HCEC 1CT (cell line): ENCODE measurements around the gene HUNK.
"Not testable (repeated sequence)": the region's sequence is repeated elsewhere in the genome, so short reads cannot be mapped to it uniquely, and the experiment has no call there.

Source experiments
- DNase-seq: peaks from one replicate; pipeline ENCODE4 v3.0.0-alpha.2; 2017

The HUNK gene

GRCh38 chr21:31871371-31871770, 1.4 kb upstream of the HUNK start:
- not testable (repeated sequence) for DNase-seq

- no peak for DNase-seq
Measured at GRCh38 chr21:31872072-31872451, 758 bp upstream of the HUNK start.

- no peak for DNase-seq
Measured at GRCh38 chr21:31873275-31873695, 465 bp downstream of the HUNK start.

GRCh38 chr21:31873696-31874599, 1.1 kb downstream of the HUNK start:
- no peak for DNase-seq

- no peak for DNase-seq
Measured at GRCh38 chr21:31874812-31875212, 2.0 kb downstream of the HUNK start.

- no peak for DNase-seq
Measured at GRCh38 chr21:31875496-31876015, 2.7 kb downstream of the HUNK start.

GRCh38 chr21:31877463-31877957, 4.7 kb downstream of the HUNK start:
- DNase-seq = no peak

- no peak for DNase-seq
Measured at GRCh38 chr21:31878831-31879230, 6.0 kb downstream of the HUNK start.

- no peak for DNase-seq
Measured at GRCh38 chr21:31879241-31879650, 6.4 kb downstream of the HUNK start.

- no peak for DNase-seq
Measured at GRCh38 chr21:31879911-31880310, 7.1 kb downstream of the HUNK start.

GRCh38 chr21:31880816-31881215, 8.0 kb downstream of the HUNK start:
- no peak for DNase-seq

- DNase-seq = no peak
Measured at GRCh38 chr21:31882711-31883110, 9.9 kb downstream of the HUNK start.

- no peak for DNase-seq
Measured at GRCh38 chr21:31885146-31885545, 12.3 kb downstream of the HUNK start.

GRCh38 chr21:31886915-31887314, 14.1 kb downstream of the HUNK start:
- no peak for DNase-seq

- no peak for DNase-seq
Measured at GRCh38 chr21:31887391-31887841, 14.6 kb downstream of the HUNK start.

- no peak for DNase-seq
Measured at GRCh38 chr21:31888936-31889371, 16.1 kb downstream of the HUNK start.

- no peak for DNase-seq
Measured at GRCh38 chr21:31889460-31889859, 16.6 kb downstream of the HUNK start.

GRCh38 chr21:31892686-31893085, 19.9 kb downstream of the HUNK start:
- no peak for DNase-seq

GRCh38 chr21:31893851-31894415, 21.1 kb downstream of the HUNK start:
- DNase-seq = no peak

GRCh38 chr21:31894457-31894856, 21.6 kb downstream of the HUNK start:
- no peak for DNase-seq

- DNase-seq = no peak
Measured at GRCh38 chr21:31895077-31895835, 22.4 kb downstream of the HUNK start.

- no peak for DNase-seq
Measured at GRCh38 chr21:31896019-31896418, 23.2 kb downstream of the HUNK start.

- no peak for DNase-seq
Measured at GRCh38 chr21:31897311-31897710, 24.5 kb downstream of the HUNK start.
